ENCODE results near the gene TBC1D9.

TBC1D9 gene

GRCh38 chr4:140720387-140721304, 35.5 kb downstream of the TBC1D9 start:
- DNase-seq (ENCODE audit: low spot score), result no peak

- DNase-seq (ENCODE audit: low spot score), result no peak
These were observed 36.5 kb downstream of the TBC1D9 start for GRCh38 chr4:140719686-140720085.

DNA sequence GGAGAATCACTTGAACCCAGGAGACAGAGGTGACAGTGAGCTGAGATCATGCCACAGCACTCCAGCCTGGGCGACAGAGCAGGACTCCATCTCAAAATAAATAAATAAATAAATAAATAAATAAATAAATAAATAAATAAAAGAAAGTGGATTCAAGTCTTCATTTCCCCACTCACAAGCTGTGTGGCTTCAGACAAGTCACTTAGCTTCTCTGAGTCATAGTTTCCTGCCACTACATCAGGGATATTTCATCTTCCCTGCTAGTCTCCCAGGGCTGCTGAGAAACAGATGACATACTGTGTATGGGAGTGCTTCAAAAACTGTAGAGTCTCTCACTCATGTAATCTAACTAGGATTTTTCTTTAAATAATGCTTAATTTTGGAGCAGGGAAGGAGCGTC, 37.2 kb downstream of the TBC1D9 start:
- DNase-seq (ENCODE audit: low spot score), result no peak

DNA sequence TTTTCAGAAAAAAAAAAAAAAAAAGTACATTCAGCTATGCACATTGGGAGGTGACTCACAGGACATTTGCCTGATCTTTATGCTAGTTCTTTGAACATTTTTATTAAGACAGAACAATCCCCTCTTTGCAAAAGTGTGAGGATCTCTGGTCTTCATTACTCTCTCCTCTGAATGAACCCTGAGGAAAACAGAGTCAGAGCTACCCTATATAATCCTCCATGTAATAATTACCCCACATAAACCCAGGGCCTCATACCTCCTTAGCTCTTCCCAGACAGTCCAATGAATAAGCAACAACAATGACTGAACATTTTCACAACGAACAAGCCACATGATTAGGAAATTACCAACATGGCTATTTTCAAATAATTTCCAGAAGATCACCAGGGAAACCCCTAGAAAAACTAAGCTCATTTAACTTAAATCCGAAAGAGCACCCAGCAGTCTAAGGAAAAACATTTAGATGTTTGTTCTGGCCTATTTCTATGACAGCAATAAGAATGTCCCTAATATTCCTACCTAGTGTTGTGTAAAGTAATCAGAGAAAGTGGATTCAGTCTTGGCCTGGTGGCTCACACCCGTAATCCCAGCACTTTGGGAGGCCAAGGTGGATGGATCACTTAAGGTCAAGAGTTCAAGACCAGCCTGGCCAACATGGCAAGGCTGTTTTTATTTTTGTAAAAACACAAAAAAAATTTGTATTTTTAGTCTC, 37.8 kb downstream of the TBC1D9 start:
- no peak for DNase-seq (ENCODE audit: low spot score)

DNA sequence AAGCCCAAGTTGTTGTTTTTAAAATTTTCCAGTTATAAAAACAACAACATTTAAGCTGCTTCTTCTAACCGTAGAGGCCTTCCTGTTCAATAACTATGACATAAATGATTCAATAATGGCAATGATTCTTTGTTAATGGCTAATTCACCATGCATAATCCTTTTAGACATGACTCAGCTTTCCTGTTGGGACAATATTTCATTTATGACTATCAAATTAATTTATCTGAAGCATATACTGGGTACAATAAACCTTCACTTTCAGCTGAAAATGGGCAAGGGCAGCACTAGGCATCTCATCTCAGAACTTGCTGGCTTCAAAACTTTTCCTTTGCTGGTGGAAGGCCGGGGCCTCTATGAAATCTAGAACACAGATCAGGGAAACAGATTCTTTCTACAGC, 38.9 kb downstream of the TBC1D9 start:
- DNase-seq (ENCODE audit: low spot score), result no peak

DNA sequence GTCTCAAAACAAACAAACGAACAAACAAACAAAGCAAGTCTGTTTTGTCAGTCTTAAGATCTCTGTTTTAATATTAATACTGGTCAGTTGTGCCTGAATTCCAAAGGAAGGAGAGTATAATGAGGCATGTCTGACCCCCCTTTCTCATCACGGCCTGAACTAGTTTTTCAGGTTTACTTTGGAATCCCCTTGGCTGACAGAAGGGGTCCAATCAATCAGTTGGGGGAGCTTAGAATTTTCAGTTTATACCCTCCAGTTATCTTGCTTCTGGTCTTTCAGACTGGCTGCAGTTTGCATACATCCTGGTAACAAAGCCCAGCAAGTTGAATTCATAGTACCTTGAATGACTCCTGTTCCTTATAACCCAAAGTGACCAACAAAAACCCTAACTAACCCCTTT, 41.1 kb downstream of the TBC1D9 start:
- DNase-seq (ENCODE audit: low spot score), result no peak

DNA sequence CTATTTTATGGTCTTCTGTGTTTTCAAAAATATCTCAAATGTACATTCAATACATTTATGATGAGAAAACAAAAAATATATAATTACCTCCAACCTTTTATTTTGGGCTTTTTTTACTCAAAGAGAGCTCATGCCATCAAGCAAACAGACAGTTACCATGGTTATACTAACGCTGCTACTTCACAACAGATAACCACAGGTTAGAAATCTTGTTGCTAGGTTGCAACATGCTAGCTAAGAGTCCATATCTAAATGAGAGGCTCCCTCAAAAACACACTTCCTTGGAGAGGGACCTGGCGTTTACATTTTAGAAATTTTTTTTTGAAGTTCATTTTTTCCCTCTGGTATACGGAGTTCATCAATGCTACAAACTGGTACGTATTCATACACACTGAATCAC, 44.3 kb downstream of the TBC1D9 start:
- no peak for DNase-seq (ENCODE audit: low spot score)

DNA sequence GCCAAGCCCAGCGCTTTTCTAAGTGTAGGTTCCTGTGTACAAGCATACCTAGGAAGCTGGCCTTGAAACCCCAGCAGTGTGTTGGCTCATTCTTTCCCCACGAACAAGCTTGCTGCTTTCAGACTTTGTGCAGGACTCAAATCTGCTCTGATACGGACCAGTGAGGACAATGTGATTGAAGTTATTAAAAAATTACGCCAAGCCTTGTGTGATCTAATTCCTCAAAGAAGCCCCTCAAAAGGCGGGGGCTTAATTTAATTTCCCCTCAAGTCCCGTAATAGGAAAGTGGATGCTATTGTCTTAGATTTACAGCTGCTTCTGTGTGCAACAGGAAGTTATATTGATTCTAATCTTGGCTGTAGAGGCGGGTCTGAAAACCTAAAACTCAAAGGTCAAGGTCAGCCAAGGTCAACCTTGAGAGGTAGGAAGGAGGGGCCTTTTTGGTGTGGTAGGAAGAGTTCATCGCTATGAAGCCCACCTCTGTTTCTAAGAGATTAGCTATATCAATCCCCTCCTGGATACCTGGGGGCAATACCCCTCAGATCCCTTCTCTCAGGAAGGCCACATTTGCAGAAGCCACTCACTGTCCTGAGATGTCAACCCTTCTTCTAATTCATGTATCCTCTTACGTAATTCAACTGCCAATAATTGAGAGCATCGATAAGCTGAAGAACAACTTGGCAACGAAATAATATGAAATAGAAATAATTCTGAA, 45.1 kb downstream of the TBC1D9 start:
- DNase-seq (ENCODE audit: low spot score), result no peak

GRCh38 chr4:140707325-140707724, 48.9 kb downstream of the TBC1D9 start:
- DNase-seq (ENCODE audit: low spot score), result no peak

DNA sequence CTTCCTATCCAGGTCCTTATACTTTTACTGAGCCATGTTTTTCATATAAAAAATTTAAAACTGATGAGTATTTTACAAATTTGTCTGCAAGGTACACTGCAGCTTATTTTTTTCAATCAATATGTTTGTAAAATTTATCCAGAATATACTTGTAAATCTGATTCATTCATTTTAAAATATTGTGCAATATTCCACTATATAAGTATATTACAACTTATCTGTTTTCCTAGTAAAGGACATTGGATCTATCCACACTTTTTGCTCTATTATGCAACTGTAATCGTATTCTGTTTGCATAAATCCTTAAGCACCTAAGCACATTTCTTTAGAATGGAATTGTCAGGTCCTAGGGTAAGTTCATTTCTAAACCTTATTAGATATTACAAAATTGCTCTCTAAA, 49.5 kb downstream of the TBC1D9 start:
- no peak for DNase-seq (ENCODE audit: low spot score)

DNA sequence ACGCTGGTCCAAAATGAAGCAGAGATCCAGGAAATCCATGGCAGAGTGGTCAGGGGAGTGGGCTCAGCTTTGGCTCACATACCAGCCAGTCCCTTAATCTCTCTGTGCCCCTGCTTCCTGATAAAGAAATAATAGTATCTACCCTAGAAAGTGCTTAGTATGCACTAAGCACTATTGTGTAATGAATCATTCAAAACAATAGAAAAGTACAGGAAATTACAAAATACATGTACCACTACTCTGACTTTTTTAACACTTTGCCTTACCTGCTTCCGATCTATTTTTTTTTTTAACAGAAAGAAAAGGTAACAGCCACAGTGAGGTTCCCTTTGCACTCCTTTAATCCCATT, 49.9 kb downstream of the TBC1D9 start:
- DNase-seq (ENCODE audit: low spot score), result no peak

GRCh38 chr4:140705625-140706275, 50.4 kb downstream of the TBC1D9 start:
- no peak for DNase-seq (ENCODE audit: low spot score)

DNA sequence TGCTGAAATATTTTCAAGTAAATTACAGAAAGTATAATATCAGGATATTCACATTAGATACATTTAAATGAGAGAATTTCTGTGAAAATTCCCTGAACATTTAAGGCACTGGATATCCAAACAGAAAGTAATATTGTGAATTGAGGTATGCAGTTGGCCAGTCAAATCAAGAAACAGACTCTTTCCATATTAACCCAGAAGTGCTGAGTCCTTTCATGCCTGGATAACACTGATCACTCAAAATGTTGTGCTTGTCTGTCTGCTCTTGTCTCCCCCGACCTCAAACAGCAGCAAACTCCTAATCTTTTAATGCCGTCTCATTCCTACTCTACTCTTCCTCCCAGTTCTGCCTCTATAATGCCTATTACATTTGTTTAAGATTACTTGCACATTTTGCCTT, 51.2 kb downstream of the TBC1D9 start:
- no peak for DNase-seq (ENCODE audit: low spot score)

- DNase-seq (ENCODE audit: low spot score), result no peak
These were observed 51.7 kb downstream of the TBC1D9 start for GRCh38 chr4:140704392-140704960.

- DNase-seq (ENCODE audit: low spot score), result no peak
These were observed 52.7 kb downstream of the TBC1D9 start for GRCh38 chr4:140703463-140703862.

DNA sequence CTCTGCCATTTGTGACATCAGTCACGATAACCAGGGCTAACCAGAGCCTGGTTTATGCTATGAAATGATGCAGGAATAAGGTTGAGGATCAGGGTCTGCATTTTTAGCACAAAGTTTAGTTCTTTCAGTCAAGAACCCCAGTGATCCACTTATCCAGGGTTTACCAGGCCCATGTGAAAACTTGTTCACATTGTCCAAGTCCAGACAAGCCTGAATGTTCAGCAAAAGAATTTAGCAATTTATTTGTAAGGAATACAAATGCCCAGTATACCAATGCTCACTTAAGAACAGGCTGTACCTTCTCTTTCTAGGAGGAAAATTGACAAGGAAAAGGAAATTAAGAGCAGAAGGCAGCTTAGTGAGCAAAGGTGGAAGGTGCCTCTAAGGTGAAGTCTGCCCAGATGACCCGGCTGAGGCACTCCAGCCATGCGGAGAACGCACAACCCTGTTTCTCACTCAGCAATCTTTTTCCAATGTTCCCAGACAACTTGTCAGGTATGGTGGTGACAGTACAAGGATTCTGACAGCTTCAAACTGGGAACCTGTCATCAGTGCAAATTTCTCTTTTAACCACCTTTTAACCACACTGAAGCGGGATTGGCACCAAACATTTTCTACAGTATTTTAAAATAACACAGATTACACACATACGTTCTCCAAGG, 54.0 kb downstream of the TBC1D9 start:
- DNase-seq (ENCODE audit: low spot score), result no peak

DNA sequence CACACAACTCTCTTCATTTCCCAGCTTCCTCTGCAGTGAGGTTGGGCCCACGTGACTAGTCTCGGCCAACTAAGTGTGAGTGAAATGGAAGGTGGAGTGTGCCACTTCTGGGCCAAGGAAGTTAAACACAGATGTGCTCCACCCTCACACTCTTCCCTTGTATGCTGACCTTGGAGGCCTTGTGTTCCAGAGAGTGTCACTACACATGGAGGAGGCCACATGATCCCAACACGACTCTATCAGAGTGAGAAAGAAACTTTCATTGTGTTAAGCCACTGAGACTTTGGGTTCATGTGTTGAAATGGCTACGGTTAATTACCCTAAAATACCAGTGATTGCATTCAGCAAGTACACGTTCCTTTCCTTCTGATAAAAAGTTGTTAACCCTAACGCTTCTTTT, 55.1 kb downstream of the TBC1D9 start:
- no peak for DNase-seq (ENCODE audit: low spot score)

- DNase-seq (ENCODE audit: low spot score), result no peak
These were observed 58.2 kb downstream of the TBC1D9 start for GRCh38 chr4:140697709-140698560.

DNA sequence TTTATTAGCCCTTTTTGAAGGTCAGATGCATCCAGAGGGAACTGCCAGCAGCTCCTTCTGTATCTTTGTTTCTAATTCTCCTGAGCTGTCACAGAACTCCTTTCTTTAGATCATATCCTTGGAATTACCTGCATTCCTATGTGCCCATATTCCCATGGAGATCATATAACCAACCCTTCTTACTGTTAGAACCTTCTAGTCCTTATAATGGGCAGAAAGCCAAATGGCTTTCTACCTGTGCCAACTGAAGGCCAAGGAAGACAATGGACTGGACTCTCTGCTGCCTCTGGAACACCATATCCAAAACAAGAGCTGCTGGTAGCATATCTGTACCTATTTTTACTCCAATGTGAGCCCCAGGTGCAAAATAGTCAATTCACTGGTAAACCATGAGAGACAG, 60.7 kb downstream of the TBC1D9 start:
- DNase-seq (ENCODE audit: low spot score), result no peak

- no peak for DNase-seq (ENCODE audit: low spot score)
These were observed 62.6 kb downstream of the TBC1D9 start for GRCh38 chr4:140693562-140693961.

DNA sequence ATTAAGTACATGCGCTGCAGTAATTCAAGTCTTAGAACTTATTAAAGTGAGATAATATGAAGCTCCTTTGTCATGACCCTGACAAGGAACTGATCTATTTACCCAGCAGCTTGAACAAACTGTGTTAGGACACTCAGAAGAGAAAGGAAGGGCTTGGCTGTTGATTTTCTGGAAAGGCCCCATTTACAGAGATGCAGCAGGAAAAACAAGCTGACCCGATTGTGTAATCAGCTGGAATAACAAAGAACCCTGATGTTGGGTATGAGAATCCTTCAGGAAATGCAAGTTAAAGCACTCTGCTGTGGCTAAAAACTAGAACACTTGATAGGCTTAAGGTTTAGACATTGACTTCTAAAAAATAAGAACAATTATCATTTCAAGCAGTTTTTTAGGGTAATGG, 64.8 kb downstream of the TBC1D9 start:
- DNase-seq (ENCODE audit: low spot score), result no peak
